HG03039 (cell line): Measurements from ENCODE around the gene STK32B.

Source experiments
- ATAC-seq: cut with Tn5 transposase; IDR thresholded peaks from one replicate; pipeline ENCODE4 v1.9.1; 2021; ENCODE audit warnings: mild to moderate bottlenecking, moderate library complexity; ENCODE audit not compliant: unreplicated experiment

Gene STK32B

GRCh38 chr4:5497489-5497888 lies 446.2 kb downstream of the STK32B start:
- ATAC-seq, result no peak

DNA sequence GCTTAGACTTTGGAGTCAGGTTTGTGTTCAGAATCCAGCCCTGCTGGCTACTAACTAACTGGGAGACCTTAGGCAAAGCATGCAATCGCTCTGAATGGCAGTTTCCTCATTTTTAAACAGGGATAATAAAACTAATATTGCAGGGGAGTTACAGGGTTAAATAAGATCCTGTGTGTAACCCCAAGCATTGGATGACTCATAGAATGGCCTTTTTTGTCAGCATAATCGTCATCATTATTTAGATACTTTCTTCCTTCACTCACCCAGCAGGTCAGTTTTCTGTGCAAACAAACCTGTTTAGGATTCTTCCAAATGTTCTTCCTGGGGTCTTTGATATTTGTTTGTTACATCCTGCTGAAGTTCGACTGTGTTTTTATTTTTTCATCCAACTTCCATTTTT lies 448.9 kb downstream of the STK32B start:
- ATAC-seq, result no peak

DNA sequence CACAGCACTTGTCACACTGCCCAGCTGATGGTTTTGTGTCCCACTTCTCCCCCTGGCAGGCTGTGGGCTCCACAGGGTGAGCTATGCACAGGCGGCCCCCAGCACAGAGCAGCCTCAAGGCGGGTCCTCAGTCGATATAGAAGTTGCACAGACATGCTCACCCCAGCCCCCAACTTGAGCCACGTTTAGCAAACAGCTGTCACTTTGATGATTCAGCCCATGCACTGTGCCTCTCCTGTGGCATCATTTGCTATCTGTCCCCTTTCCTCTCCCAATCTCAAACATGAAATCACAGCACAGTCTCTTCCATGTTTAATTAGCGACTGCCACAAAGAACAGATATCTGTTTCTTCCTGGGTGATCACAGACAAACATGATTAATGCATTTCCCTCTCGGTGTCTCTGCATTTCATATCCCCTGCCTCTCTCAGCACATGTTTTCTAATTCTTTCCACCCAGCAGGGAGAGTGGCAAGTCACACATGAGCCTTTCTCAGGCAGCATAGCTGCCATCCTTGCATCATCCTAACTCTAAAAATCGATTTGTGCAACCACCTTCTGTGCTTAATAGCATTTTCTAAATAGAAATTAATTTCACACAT lies 452.2 kb downstream of the STK32B start:
- ATAC-seq, result no peak

GRCh38 chr4:5504486-5504885 lies 453.2 kb downstream of the STK32B start:
- ATAC-seq, result no peak

- ATAC-seq, result no peak
These were observed 459.2 kb downstream of the STK32B start for GRCh38 chr4:5510504-5510903.

DNA sequence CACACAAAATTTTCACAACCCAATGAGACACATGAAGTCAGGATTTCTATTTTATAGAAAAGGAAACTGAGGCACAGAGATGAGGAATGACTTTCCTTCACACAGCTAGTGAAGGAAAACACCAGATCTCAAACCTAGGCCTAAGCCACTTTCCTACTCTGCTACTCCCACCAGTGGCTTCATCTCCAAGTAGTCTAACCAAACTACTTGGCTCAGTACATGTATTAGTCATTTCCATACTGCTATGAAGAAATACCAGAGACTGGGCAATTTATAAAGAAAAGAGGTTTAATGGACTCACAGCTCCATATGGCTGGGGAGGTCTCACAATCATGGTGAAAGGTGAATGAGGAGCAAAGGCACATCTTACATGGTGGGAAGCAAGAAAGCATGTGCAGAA lies 460.5 kb downstream of the STK32B start:
- ATAC-seq, result no peak

DNA sequence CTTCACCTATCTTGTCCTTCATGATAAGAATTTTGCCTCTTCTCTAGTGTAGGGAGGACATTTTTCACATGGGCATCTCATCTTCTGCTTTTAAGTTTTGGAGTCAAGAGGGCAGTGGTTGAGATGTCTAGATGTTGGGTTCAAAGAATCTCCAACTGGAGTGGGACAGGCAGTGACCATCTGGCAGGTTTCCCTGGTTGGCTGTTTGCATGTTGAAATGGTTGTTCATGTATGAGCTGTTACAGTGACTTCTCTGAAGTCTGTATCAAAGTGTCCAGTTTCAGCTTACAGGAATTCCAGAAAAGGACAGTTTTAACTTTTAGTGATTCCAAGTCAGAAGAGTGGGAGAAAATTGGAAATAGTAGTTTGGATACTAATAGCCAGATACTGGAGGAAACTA lies 464.4 kb downstream of the STK32B start:
- ATAC-seq, result no peak

DNA sequence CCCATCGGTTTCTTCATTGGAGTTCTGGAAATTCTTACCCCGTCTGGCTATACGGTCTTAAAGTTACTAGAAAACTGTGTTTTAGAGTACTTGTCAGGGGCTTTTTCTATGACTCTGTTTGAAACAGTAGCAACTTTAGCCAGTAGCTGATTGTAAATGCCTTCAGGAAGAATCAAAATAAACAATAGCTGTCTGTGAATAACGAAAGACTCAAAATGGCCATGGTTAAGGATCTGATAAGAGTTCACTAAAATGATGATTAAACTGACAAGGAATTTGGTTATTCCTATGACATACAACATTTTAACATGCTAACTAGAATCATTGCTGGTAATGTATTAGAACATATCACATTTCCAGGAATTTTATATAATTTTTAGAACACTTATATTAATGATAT lies 466.1 kb downstream of the STK32B start:
- ATAC-seq, result no peak

- ATAC-seq, result no peak
These were observed 473.4 kb downstream of the STK32B start for GRCh38 chr4:5524446-5525299.

DNA sequence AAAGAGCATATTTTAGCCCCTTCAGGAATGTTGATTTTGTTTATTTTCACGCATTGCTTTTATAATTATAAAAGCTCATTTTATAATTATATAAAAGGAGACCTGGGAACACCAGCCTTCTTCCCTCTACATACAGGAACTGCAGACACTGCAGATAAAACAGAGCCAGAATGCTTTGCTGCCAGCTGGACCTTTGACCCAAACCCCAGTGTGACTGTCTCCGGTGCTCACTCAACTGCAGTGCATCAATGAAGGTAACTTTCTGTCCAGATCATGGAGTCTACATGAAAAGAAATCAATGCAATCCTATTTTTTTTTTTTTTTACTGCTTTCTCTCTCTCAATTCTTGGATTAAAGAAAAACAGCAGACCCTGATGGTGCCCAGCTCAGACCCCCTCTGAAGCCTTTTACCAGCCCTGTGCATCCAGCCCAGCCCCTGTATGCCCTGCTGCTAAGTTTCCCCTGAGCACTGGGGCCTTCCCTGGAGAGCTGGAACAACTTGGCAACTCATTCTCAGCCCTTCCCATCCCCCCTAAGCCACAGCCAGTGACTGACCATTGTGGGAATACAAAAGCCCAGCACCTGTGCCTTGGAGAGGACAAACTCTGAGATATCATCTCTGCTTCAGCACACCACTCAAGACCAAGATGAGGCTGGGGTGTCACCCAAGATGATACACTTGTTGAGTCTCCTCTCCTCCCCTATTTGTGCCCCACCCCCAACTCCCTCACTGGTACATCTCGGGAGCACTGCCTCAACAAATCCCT lies 475.0 kb downstream of the STK32B start:
- no peak for ATAC-seq

DNA sequence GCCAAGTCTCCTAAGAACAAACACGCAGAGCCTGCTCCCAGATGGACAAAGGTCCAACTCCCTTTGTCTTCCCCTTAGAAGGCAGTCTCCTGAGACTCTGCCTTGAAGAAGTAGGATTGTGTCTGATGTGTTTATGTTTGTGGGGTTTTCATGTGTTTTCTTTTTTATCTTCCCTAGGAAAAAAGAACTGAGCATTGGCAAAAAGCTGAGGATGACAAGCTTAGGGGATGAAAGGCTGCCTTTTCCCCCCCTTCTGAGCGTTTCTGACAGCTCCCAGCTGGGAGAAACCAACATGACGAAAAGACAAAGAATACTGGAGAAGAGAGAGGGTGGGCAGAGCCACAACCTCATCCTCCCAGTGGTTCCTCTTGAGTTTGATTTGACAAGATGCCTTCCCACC lies 475.9 kb downstream of the STK32B start:
- no peak for ATAC-seq

- ATAC-seq, result no peak
These were observed 476.8 kb downstream of the STK32B start for GRCh38 chr4:5528031-5528436.

- ATAC-seq, result no peak
These were observed 480.8 kb downstream of the STK32B start for GRCh38 chr4:5532100-5532499.

DNA sequence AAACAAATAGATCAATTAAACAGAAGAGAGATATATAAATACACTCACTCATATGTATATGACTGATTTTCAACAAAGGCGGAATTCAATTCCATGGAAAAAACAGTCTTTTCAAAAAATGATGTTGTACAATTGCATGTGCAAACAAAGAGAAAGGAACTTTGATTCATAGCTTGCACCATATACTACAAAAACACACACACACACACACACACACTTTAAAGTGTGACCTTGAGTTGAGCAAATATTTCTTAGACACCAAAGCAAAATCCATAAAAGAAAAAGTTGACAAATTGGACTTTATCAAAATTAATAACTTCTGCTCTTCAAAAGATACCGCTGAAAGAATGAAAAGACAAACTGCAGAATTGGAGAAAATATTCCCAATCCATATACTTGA lies 488.3 kb downstream of the STK32B start:
- ATAC-seq, result no peak

DNA sequence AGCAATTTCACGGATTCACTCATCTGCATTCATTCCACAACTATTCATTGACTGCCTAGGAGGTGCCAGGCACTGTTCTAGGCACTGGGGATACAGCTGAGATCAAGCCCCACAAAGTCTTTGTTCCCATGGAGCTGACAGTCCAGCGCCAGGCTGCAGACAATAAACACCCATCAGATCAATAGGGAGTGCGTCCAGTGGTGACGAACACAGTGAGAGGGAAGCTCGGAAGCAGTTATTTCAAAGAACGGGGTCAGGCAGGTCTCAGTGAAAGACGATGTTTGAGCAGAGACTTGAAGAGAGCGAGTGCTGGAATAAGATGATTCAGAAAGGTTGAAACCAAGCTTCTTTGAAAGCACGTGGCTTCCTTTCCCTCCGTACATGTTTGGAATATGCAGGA lies 489.9 kb downstream of the STK32B start:
- no peak for ATAC-seq

- no peak for ATAC-seq
These were observed 492.4 kb downstream of the STK32B start for GRCh38 chr4:5543681-5544080.

- ATAC-seq, result no peak
These were observed 493.5 kb downstream of the STK32B start for GRCh38 chr4:5544762-5545161.

- no peak for ATAC-seq
These were observed 494.0 kb downstream of the STK32B start for GRCh38 chr4:5545271-5545670.

GRCh38 chr4:5547651-5548249 lies 496.5 kb downstream of the STK32B start:
- no peak for ATAC-seq
